NCI-H2227 treated with DMSO at 0.1 percent for 48 hours (cell line): Measurements from ENCODE around the gene SENP2.
"Not testable (repeated sequence)": the region's sequence is repeated elsewhere in the genome, so short reads cannot be mapped to it uniquely, and the experiment has no call there.

ENCODE experiments used
- DNase-seq: peaks from one replicate; lab custom pipeline; 2025; lab: John Stamatoyannopoulos, UW

The SENP2 gene

GRCh38 chr3:185586686-185587039 is 568 bp downstream of the SENP2 start:
- DNase-seq: no peak

- no peak for DNase-seq
Measured at GRCh38 chr3:185594073-185594472, 8.0 kb downstream of the SENP2 start.

- no peak for DNase-seq
Measured at GRCh38 chr3:185595526-185595925, 9.4 kb downstream of the SENP2 start.

GRCh38 chr3:185605566-185605965 is 19.5 kb downstream of the SENP2 start:
- no peak for DNase-seq

GRCh38 chr3:185606196-185606595 is 20.1 kb downstream of the SENP2 start:
- DNase-seq: no peak

DNA sequence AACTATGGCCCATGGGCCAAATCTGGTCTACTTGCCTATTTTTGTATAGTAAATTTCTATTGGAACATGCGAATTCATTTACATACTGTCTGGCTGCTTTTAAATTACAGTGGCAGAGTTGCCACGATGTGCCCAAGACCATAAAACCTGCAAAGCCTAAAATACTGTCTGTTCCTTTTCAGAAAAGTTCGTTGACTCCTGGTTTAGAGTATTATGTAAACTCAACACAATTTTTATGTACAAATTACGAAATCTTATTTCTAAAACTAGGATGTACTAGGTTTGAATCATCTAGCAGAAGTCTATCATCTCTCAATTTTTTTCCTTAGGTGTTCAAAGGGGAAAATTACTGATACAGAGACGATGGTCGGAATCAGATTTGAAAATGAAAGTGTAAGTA is 26.9 kb downstream of the SENP2 start:
- DNase-seq: no peak

DNA sequence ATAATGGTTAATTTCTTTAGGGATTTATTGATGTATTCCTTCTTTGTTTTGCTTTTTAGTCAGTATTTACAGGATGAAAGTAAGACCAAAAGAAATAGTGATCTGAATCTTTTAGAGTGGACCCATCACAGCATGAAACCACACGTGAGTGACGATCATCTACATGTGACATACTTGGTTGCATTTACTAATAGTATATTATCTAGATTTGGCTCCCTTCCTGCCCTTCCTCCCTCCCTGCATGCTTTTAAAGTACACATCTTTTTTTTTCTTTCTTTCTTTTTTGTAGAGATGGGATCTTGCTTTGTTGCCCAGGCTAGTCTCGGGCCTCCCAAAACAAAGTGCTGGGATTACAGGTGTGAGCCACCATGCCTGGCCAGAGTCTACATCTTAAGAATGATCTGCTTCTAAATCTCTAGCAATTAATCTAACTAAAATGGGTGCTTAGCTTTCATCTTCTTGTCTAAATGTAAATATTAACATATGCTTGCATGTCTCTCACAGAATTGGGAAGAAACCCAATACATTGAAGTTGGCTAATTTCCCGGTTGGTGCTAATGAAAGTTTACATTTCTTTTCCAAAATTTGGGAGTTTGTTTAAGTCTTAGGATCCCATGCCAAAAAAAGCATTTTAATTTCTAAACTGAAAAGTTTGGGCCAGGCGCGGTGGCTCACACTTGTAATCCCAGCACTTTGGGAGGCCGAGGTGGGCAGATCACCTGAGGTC is 38.0 kb downstream of the SENP2 start:
- no peak for DNase-seq

DNA sequence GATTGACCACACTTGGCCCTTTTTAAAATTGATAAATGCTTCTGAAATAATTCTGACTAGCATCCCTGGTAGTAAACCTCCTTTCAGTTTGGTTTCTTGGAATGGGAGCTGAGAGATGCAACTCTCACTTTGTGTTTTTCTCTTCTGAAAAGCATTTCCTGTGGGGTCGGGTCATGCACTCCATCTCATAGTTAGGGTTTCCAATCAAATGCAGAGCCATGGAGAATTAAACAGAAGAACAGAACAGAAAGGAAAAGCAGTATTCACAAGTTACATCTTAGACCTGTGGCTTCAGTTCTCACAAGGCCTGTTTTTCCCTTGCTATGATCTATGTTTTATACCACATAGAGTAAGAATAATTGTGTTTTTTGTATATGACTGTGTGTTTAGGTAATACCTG is 39.7 kb downstream of the SENP2 start:
- no peak for DNase-seq

GRCh38 chr3:185629554-185630181 is 43.6 kb downstream of the SENP2 start:
- no peak for DNase-seq

DNA sequence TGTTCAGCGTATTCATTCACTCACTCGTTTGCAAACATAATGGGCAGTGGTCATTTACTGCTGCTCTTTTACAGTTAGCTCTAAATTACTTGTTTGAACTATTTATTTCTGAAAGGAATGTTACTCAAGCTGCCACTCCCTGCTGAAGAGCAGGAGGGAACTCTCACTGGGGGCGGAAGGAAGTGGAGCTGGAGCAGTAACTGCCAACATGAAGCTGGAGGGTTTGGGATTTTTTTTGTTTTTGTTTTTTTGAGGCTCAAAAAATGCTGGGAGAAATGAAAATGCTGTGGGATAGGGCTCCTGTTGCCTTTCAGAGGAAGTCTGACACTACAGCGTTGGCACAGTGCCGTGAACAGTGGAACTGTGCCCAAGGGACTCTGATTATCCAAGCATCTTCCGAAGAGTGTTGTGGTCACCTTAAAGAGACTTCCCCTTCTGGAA is 44.1 kb downstream of the SENP2 start:
- DNase-seq: no peak

- DNase-seq: no peak
Measured at GRCh38 chr3:185631108-185631507, 45.0 kb downstream of the SENP2 start.

GRCh38 chr3:185631508-185632206 is 45.6 kb downstream of the SENP2 start:
- DNase-seq: no peak

GRCh38 chr3:185632996-185633395 is 46.9 kb downstream of the SENP2 start:
- no peak for DNase-seq

DNA sequence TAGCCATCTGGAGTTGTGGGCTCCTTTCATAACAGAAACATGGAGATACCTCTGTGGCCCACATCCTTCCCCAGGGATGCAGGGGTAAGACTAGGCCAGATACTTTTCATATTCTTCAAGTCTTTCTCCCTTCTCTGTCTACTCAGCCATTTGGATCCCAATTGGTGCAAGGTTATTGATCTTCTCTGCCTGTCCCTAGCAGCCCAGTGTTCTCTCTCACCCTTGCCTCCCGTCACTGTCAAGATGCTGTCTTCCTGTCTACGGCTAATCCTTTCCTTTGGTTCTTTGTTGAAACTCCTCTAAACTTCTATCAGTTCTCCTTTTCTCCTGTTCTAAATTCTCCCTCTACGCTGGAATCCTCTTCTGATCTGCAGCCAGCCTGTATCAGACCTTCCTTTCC is 51.3 kb downstream of the SENP2 start:
- DNase-seq: no peak

DNA sequence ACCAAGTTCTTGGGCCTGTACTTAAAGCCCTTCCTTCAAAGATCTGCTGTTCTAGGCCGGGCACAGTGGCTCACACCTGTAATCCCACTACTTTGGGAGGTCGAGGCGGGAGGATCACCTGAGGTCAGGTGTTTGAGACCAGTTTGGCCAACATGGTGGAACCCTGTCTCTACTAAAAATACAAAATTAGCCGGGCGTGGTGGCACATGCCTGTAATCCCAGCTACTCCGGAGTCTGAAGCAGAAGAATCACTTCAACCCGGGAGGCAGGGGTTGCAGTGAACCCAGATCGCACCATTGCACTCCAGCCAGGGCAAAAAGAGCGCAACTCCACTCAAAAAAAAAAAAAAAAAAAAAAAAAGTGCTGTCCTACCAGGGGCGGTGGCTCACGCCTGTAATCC is 52.6 kb downstream of the SENP2 start:
- not testable (repeated sequence) for DNase-seq

- DNase-seq: no peak
Measured at GRCh38 chr3:185639632-185640206, 53.6 kb downstream of the SENP2 start.

DNA sequence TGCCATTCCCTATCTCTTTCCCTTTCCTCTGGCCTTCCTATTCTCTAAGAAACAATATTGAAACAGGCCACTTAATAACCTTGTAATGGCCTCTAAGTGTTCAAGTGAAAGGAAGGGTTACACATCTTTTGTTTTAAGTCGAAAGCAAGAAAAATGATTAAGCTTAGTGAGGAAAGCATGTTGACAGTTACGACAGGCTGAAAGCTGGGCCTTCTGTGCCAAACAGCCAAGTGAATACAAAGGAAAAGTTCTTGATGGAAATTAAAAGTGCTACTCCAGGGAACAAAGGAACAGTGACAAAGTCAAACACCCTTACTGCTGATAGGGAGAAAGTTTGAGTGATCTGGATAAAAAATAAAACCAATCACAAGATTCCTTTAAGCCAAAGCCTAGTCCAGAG is 54.2 kb downstream of the SENP2 start:
- no peak for DNase-seq

- DNase-seq: peak; percentile 14
Measured at GRCh38 chr3:185645191-185645590, 59.1 kb downstream of the SENP2 start.

GRCh38 chr3:185645596-185646381 is 59.7 kb downstream of the SENP2 start:
- DNase-seq: peak; percentile 65

DNA sequence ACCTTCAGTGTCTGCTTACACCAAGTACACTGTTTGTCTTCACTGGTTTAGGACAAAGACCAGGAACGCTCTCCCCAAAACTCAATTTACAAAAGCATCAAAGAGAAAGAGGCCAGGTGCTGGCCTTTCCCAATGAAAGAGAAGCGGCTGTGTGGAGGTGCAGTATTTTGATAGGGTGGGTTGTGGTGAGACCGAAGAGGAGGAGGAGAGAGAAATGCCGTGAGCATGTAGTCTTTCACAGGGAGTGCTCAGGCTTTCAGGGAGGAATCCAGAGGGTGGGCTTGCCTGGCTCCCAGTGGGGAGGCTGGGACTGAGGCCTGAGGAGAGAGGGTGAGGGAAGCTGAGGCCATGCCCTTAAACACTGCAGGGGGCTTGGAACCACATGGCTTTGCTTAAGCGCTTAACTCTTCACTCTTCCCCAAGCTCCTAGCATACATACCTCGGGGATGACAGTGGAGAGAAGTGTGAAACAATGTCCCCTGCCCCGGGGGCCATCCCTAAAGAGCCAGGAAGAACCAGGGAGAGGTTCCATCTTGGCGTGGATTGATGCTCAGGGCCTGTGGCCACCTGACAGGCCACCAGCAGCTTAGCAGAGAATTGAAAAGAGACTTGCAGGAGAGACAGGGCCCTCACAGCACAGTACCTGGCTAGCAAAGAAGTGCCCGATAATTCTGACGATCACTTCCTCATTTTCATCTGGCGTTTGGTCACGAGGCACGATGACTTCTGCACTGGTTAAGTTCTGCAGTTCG is 60.5 kb downstream of the SENP2 start:
- DNase-seq: no peak

- DNase-seq: no peak
Measured at GRCh38 chr3:185647134-185647879, 61.2 kb downstream of the SENP2 start.
